Measurements from ENCODE around the gene SKAP1.

SKAP1 gene

GRCh38 chr17:48104440-48104839, 325.6 kb downstream of the SKAP1 start:
- no peak for DNase-seq (ENCODE audit: low read depth)

DNA sequence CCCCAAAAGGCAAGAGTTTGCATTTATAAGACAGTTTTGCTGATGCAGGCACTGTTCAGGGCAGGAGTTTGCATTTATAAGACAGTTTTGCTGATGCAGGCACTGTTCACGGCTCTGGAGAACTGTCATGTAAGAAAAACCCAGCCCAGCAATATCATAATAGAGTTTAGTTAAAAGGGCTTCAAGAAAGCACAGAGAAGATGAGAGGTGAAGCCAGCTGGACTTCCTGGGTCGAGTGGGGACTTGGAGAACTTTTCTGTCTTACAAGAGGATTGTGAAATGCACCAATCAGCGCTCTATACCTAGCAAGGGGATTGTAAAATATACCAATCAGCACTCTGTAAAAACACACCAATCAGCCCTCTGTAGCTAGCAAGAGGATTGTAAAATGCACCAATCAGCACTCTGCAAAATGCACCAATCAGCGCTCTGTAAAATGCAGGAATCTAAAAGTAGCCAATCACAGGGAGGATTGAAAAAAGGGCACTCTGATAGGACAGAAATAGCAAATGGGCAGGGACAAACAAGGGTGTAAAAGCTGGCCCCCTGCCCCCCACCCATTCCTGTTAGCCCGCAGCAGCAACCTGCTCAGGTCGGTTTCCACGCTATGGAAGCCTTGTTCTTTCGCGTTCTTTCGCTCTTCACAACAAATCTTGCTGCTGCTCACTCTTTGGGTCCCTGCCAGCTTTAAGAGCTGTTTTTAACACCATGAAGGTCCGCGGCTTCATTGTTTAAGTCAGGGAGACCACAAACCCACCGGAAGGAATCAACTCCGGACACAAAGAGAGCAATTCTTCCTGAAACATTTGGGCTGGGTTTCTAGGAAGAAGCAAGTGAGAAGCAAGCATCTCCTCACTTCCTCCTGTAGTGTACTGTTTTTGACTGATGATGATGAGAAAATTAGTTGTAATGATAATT, 327.0 kb downstream of the SKAP1 start:
- DNase-seq (ENCODE audit: low read depth), result no peak

DNA sequence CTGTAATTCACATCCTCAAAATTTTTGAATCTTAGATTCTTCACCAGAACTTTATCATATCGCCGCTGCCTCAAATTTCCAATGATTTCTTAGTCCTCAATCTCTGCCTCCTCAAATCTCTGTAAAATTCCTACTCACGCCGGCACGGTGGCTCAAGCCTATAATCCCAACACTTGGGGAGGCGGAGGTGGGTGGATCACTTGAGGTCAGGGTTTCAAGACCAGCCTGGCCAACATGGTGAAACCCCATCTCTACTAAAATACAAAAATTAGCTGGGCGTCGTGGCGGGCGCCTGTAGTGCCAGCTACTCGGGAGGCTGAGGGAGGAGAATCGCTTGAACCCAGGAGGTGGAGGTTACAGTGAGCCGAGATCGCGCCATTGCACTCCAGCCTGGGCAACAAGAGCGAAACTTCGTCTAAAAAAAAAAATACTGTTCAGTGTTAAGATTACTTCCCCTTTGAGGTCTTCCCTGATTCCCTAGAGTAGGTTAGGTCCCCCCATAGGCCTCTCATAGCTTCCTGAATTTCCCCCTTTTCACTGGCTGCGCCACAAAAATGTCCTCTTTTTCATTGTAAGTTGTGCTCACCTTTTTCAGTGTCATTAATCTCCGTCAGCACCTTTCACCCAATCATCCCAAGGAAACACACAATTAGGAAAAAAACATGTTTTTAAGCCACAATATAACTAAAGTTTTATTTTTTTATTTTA, 327.8 kb downstream of the SKAP1 start:
- DNase-seq (ENCODE audit: low read depth), result no peak

DNA sequence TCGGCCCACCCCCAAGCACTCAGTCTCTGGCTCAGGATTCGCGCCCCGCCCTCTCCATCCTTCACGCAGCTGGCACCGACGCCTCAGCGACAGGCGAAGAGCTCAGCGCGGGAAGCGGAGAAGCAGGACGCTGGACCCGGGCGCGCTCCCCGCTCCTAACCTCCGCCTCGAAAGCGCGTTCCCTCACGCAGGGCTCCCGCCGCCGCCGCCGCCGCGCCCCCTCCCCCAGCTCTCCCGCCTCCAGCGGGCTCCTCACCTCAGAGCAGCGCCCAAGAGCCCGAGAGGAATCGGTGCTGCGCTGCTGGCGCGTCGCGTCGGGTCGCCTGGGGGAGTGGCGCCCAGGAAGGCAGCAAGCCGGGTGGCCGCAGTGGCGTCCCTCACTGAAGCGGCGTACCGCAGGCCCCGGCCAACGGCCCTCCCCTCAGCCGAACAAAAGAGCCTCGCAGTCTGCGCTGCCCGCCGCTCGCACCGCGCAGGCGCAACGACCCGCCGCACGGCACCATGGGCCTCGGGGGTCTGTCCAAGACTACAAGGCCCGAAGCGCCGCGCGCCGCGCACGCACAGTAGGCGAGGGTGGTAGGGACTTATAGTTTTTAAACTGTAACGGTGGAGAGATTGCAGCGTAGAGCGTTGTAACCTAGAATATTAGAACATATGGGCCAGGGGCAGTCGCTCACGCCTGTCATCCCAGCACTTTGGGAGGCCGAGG, 328.8 kb downstream of the SKAP1 start, which contains the start of gene CBX1:
CBX1 (minus strand) TSS at position 467 of the 709 bp plus-strand sequence. CDS start 24,474 bp downstream, outside the sequence.
- peak; percentile 61 for DNase-seq (ENCODE audit: low read depth)

DNA sequence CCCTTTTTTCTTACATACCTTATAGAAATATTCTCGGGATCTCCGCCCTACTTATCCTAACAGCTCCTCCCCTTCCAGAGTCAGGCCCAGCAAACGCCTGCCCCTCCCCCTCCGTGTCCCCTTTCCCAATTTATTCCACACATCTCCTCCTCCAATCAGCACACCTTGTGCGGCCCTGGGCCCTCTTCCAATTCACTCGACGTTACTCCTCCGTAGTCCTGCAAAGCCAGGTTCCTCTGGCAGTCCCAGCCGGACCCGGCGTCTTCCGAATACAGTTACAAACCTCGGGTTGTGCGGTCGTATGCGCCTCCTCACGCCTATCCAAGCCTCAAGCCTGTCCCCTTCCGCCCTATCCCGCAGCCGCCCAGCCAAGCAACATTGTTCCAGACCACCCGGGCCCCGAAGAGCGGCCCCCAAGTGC, 329.4 kb downstream of the SKAP1 start:
- DNase-seq (ENCODE audit: low read depth), result no peak

GRCh38 chr17:48100160-48100559, 329.9 kb downstream of the SKAP1 start:
- DNase-seq (ENCODE audit: low read depth), result peak; percentile 36

DNA sequence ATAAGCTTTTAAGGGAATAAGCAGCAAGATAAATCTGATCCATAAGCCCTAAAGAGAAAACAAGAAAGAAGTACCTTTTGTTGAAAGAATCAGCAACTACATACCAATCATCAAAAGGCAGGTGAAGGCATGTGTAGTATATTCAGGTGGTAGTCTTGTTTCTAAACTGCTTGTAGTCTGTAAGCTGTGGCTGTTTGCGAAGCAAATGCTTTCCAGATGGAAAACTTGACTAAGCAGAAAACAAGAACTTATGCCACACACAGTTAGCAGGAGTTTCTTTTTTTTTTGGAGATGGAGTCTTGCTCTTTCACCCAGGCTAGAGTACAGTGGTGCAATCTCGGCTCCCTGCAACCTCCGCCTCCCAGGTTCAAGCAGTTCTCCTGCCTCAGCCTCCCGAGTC, 334.4 kb downstream of the SKAP1 start:
- DNase-seq (ENCODE audit: low read depth), result no peak

GRCh38 chr17:48093341-48094045, 336.5 kb downstream of the SKAP1 start:
- DNase-seq (ENCODE audit: low read depth), result no peak

- no peak for DNase-seq (ENCODE audit: low read depth)
Measured at GRCh38 chr17:48084932-48085331, 345.1 kb downstream of the SKAP1 start.

All from GM04503 (cell line).